Epidermal melanocyte (primary cell): Measurements from ENCODE around the gene ZFYVE16.
"Not testable (repeated sequence)": the region's sequence is repeated elsewhere in the genome, so short reads cannot be mapped to it uniquely, and the experiment has no call there.

Experiments
- DNase-seq: peaks from one replicate; pipeline ENCODE4 v3.0.0; 2011; ENCODE audit warnings: low spot score; ENCODE audit not compliant: insufficient read length

ZFYVE16 gene

DNA sequence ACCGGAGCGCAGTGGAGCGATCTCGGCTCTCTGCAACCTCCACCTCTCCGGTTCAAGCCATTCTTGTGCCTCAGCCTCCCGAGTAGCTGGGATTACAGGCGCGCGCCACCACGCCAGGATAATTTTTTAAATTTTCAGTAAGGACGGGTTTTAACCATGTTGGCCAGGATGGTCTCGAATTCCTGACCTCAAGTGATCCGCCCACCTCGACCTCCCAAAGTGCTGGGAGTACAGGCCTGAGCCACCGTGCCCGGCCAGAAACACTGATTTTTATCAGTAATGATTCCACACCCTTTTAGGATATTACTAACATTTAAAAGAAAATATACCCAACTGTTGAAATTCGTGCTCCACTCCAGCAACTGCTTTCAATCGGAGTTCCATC is 79.6 kb downstream of the ZFYVE16 start:
- no peak for DNase-seq

GRCh38 chr5:80487829-80488721 is 80.2 kb downstream of the ZFYVE16 start, which contains the start of gene FAM151B:
Gene FAM151B, plus strand, starts transcription at chr5:80488100. Its CDS starts 24 bp downstream, at chr5:80488124.
- DNase-seq = peak; percentile 62

DNA sequence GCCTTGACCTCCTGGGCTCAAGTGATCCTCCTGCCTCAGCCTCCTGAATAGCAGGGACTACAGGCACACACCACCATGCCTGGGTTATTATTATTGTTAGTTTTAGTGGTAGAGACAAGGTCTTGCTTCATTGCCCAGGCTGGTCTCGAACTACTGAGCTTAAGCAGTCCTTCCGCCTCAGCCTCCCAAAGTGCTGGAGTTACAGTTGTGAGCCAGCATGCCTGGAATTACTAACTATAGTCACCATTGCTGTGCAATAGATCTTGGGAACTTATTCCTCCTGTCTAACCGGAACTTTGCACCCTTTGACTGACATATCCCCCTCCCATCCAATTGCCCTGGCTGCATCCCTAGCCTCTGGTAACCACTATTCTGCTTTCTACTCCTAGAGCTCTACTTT is 83.4 kb downstream of the ZFYVE16 start:
- DNase-seq = no peak

DNA sequence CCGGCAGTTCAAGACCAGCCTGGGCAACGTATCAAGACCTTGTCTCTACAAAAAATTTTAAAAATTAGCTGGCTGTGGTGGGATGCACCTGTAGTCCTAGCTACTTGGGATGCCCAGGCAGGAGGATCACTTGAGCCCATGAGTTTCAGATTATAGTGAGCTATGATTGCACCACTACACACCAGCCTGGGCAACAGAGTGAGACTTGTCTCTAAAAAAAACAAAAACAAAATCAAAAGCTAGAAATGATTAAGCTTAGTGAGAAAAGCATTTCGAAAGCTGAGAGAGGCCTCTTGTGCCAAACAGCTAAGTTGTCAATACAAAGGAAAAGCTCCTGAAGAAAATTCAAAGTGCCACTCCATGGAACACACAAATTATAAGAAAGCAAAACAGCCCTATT is 84.9 kb downstream of the ZFYVE16 start:
- no peak for DNase-seq

DNA sequence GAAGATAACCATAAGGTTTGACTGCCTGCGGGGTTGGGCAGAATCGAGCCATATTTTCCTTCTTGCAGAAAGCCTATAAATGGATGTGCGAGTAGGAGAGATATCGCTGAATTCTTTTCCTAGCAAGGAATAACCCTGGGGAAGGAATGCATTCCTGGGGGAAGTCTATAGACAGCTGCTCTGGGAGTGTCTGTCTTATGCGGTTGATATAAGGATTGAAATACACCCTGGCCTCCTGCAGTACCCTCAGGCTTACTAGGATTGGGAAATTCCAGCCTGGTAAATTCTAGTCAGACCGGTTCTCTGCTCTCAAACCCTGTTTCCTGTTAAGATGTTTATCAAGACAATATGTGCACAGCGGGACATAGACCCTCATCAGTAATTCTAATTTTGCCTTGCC is 85.6 kb downstream of the ZFYVE16 start:
- not testable (repeated sequence) for DNase-seq

DNA sequence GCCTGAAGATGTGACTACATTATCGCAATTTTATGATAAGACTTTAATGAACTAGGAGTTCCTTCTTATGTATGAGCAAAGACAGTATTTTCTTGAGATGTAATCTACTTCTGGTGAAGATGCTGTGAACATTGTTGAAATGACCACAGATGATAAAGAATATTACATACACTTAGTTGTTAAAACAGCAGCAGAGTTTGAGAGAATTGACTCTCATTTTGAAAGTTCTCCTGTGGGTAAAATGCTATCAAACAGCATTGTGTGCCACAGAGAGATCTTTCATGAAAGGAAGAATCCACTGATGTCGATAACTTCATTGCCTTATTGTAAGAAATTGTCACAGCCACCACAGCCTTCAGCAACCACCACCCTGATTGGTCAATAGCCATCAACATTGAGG is 88.0 kb downstream of the ZFYVE16 start:
- no peak for DNase-seq

DNA sequence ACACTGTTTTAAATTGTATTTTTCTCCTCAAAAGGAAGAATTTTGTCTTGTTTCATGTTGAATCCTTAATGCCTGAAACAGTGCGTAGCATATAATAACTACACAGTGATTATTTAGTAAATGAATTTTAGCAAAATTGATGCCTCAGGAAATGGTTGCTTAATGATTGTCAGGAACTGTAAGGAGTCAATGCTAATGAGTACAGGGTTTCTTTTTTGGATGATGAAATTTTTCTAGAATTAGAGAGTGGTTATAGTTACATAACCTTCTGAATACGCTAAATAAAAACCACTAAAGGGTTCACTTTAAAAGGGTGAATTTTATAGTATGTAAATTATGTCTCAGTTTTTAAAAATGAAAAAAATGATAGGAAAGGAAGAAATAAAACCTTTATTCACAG is 94.9 kb downstream of the ZFYVE16 start:
- no peak for DNase-seq

- no peak for DNase-seq
Observed at GRCh38 chr5:80503641-80504040, 95.8 kb downstream of the ZFYVE16 start.

DNA sequence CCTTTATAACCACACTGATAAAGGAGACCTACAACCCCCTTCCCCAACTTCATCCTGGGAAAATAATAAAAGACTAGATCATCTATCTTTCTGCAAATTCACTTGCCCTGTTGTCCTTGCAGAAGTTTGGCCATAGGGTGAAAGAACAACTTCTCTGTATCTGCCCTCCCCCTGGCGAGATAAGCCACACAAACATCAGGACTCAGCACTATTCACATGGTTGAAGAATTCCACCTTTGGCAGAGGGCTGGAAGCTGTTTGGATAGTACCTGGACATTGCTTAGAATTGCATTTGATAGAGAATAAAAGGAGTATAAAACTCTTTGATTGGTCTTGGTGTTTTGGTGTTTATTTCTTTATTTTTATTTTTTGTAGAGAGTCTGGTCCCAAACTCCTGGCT is 97.0 kb downstream of the ZFYVE16 start:
- no peak for DNase-seq

GRCh38 chr5:80507663-80508062 is 99.8 kb downstream of the ZFYVE16 start:
- no peak for DNase-seq

DNA sequence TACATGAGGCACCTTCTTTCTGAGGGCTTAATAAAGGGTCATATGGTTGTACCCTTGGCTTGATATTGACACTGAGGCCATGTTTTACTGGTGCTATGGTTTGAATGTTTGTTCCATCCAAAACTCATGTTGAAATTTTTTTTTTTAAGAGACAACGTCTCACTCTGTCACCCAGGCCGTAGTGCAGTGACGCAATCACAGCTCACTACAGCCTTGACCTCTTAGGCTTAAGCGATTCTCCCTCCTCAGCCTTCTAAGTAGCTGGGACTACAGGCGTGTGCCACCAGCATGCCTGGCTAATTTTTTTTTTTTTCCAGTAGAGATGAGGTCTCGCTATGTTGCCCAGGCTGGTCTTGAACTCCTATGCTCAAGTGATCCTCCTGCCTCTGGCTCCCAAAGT is 101.0 kb downstream of the ZFYVE16 start:
- no peak for DNase-seq

DNA sequence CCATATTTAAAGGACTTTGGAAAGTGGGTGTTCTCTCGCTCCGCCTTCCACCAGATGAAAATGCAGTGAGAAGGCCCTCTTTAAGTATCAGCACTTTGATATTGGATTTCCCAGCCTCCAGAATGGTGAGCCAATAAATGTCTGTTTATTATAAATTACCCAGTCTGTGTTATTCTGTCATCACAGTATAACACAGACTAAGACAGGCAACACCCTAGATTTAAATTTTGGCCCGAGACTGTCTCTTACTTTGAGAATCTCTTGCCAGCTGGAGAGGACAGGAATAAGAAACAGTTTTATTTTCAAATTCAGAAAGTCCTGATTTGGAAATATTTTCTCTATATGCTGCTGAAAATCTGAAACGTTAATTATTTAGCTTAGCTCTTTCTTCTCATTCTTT is 101.5 kb downstream of the ZFYVE16 start:
- no peak for DNase-seq

DNA sequence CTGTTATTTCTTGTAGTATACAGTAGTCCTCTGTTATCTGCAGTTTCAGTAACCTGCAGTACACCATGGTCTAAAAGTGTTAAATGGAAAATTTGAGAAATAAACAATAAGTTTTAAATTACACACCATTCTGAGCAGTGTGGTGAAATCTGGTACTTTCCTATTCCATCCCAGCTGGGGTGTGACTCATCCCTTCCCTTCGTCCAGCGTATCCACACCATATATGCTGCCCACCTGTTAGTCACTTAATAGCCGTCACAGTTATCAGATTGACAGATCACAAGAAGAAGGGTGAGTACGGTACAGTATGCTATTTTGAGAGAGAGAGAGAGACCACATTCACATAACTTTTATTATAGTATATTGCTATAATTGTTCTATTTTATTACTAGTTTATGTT is 109.0 kb downstream of the ZFYVE16 start:
- DNase-seq = no peak
